VCaP (cell line): ENCODE measurements around the gene NFKBIB.

Source experiments
- H3K27ac ChIP-seq: fragments of 450-650 bp; 2 replicates; pipeline ENCODE4 v1.5.1; 2017
- CTCF ChIP-seq: fragments of 450-650 bp; conservative IDR thresholded peaks from 2 replicates; pipeline ENCODE4 v1.5.1; 2017; ENCODE audit warnings: mild to moderate bottlenecking, moderate library complexity

NFKBIB gene

GRCh38 chr19:38892841-38893240, 6.9 kb upstream of the NFKBIB start:
- no peak overlapping the region for H3K27ac ChIP-seq
- no peak for TF ChIP-seq CTCF

DNA sequence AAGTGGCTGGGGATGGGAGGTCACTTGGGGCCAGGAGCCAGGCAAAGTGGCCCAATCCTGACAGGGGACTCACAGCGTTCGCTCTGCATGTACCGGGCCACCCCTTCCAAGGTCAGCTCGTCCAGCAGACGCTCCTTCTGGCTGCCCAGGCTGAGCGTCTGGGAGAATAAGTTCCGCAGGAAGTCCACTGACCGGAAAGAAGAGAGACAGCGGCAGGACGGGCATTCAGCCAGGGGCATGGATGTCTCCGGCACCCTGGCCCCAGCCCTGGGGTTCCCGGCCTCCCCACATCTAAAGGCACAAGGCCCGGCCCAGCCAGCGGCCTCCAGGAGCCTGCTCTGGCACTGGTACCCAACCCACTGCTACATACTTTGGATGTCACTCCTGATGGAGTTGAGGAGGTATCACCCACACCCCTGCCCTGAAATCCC, 6.4 kb upstream of the NFKBIB start:
- H3K27ac ChIP-seq: no peak overlapping the region
- no peak for TF ChIP-seq CTCF

- no peak for TF ChIP-seq CTCF
- no peak overlapping the region for H3K27ac ChIP-seq
Observed at GRCh38 chr19:38894968-38895367, 4.8 kb upstream of the NFKBIB start.

DNA sequence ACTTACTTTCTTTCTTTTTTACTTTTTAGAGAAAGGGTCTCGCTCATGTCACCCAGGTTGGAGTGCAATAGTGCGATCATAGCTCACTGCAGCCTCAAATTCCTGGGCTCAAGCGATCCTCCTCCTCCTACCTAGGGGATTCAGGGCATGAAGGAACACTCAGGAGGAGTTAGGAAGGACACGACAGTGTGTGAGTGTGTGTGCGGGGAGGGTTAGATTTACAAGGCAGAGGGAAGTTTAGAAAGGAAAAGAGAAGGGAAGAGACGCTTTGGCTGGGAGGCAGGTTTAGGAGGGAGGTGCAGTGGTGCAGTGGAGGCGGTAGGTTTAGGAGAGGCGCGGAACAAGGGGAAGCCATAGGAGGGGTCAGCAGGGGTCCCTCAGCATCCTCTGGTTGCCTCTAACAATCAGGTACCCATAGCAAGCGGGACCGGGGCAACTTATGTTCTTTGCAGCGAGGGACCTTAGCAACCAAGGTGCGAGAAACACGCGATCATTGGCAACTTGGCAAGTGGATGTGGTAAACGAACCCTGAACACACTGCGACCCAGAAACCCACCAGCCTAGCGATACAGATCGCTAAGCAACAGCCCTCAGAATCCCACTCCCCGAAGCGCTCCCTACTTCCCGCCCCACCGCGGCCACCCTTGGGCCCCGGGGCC, 852 bp upstream of the NFKBIB start:
- peak overlapping the region; percentile 70 for H3K27ac ChIP-seq
- no peak for TF ChIP-seq CTCF

GRCh38 chr19:38900202-38900629, 447 bp downstream of the NFKBIB start:
- no peak for TF ChIP-seq CTCF
- H3K27ac ChIP-seq: peak overlapping the region; percentile 70

DNA sequence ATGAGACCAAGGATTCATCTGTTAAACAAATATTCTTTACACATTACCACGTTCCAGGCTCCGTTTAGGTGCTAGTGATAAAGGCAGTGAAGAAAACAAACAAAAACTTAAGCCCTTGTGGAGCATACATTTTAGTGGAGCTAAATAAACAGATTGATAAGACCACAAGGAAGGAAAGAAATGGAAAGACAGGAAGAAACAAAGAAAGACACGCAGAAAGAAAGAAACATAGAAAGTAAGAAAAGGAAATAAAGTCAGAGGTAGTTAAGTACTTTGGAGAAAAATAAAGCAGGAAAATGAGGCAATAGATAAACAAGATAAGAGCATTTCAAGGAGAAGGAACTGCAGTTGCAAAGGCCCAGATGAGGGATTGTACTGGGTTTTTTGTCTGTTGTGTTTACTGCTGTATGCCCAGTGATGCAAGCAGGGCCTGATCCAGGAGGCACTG, 998 bp downstream of the NFKBIB start:
- peak overlapping the region; percentile 70 for H3K27ac ChIP-seq
- TF ChIP-seq CTCF: no peak

- TF ChIP-seq CTCF: no peak
- peak overlapping the region; percentile 70 for H3K27ac ChIP-seq
Observed at GRCh38 chr19:38901683-38902082, 1.9 kb downstream of the NFKBIB start.
